Ovary (tissue), 9 donors: Measurements from ENCODE around the gene SPIB. TPM values are rescaled to one million over a fixed set of nuclear protein-coding genes. Genes with fewer than 3 reads are reported as not detected.

Source experiments
- DNase-seq, 5 donors: peaks; one replicate each; pipeline ENCODE4 v3.0.0-alpha.2; 2019 to 2020
- H3K27ac ChIP-seq, 2 donors: fragments of 200-600 bp; one replicate each; pipeline versions ENCODE4 v1.5.1 to v1.8.0; 2019 to 2022
- H3K27me3 ChIP-seq: fragments of 200-600 bp; one replicate; pipeline ENCODE4 v1.8.0; 2022
- H3K36me3 ChIP-seq: fragments of 200-600 bp; sonication (generic); one replicate; pipeline ENCODE4 v1.5.1; 2019
- H3K4me1 ChIP-seq: one replicate; pipeline ENCODE4 v1.8.1; 2013; ENCODE audit warnings: mild to moderate bottlenecking, moderate library complexity; ENCODE audit not compliant: insufficient read depth
- H3K4me3 ChIP-seq: fragments of 200-600 bp; sonication (generic); one replicate; pipeline ENCODE4 v1.5.1; 2017
- H3K9me3 ChIP-seq, 2 donors: fragments of 200-600 bp in 1 of 2; sonication (generic) in 1 of 2; one replicate each; pipeline versions ENCODE4 v1.5.1 to v1.8.1; 2013 to 2019; ENCODE audit warnings: mild to moderate bottlenecking in 1 of 2, moderate library complexity in 1 of 2
- EP300 ChIP-seq: sonication (generic); formaldehyde crosslinking; IDR thresholded peaks from one replicate; pipeline ENCODE4 v1.6.1; 2017; ENCODE audit warnings: antibody characterized with exemption
- POLR2A ChIP-seq: fragments of 450-650 bp; IDR thresholded peaks from one replicate; pipeline ENCODE4 v1.6.1; 2017; ENCODE audit warnings: antibody characterized with exemption, mild to moderate bottlenecking, moderate library complexity
- WGBS, 3 donors: extraction: QIAGEN DNeasy Blood & Tissue Kit in 1 of 3; methylation state at CpG; one replicate each; pipeline versions ENCODE4 v1.1.5 to v1.1.7; 2013 to 2017; 5-methylcytosine and 5-hydroxymethylcytosine counted together
- intact Hi-C, 4 donors: fragments of 100-400 bp; cut with DNase I; formaldehyde crosslinking; loops; one replicate each; pipeline versions ENCODE4 v1.11.0 to v1.15.1; 2022 to 2023
- polyA plus RNA-seq, 2 donors: library from polyadenylated mRNA; stranded (reverse); fragments of 200-250 nt in 1 of 2; fragments of 350-450 nt in 1 of 2; fragmentation: Illumina TruSeq in 1 of 2; extraction: RNeasy Lipid Tissue Mini Kit (QIAGEN cat#74804) in 1 of 2; gene quantifications; one replicate each; pipeline ENCODE4 v1.2.3, GENCODE V29; 2013 to 2014
- total RNA-seq, 7 donors: library from RNA; depleted of rRNA in 2 of 7; stranded (reverse); fragments of >200 nt in 2 of 7; fragmentation: NEBNext Ultra II Directional in 3 of 7; extraction: Animal tissue kit (Norgen Biotek cat#: 25700) in 3 of 7; gene quantifications; one replicate each; pipeline versions ENCODE4 v1.1.0 to v1.2.4, GENCODE V29; 2016 to 2023
- TF ChIP-seq, protein P1 (sequence below), 3 donors: fragments of 450-650 bp in 2 of 3; fragments of 200-600 bp in 1 of 3; IDR thresholded peaks; one replicate each; pipeline versions ENCODE4 v1.5.1 to v1.8.0; 2016 to 2022; ENCODE audit warnings: antibody characterized with exemption in 3 of 3, mild to moderate bottlenecking in 1 of 3
- donor health status: DM: no; HTN: no; CAD: no; lungs with moderate emphysema.
- donor health status: DM: no; HTN: no; CAD: no.
- donor health status: Bipolar disorder and iron deficiency.
- donor health status: DM: yes; HTN: yes; CAD: no.
- donor health status: DM: no; HTN: no; CAD: no.
- donor health status: DM: yes; HTN: yes; CAD: no.

Gene SPIB
- total and polyA plus RNA-seq, 9 donors: 0.12 to 0.46 (median 0.25) TPM; not detected in 5

DNA sequence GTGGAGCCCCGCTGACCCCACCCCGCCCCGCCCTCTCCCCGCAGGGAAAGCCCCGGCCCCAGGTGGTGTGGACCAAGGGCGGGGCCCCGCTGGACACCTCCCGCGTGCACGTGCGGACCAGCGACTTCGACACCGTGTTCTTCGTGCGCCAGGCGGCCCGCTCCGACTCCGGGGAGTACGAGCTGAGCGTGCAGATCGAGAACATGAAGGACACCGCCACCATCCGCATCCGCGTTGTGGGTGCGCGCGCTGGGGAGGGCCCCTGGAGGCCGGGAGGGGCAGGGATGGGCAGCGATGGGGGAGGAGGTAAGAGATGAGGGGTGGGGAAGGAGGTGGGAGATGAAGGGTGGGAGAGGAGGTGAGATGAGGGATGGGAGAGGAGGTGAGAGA lies 40.3 kb downstream of the SPIB start:
- intact Hi-C loops: loop anchor here in 1 of 4 donors (10.0 kb wide), 1 partner anchor 94 kb away; the partner anchor contains the start of gene NAPSA

DNA sequence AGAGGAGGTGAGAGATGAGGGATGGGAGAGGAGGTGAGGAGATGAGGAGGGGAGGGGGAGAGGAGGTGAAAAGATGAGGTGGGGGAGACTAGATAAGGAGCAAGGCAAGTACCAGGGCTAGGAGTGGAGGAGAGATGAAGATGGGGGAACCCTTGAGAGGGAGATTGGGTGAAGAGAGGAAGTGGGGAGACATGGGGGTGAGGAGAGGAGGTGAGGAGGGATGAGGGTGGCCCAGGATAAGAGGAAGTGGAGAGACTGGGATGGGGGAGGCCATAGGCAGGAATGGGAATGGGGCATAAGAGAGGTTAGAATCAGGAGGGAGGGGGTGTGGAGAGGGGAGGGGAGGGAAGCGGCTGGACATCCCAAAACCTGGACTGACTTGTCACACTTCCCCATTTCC lies 40.9 kb downstream of the SPIB start:
- no peaks in the 10 kb centered on the region for H3K27me3 ChIP-seq
- H3K36me3 ChIP-seq: no peaks in the 10 kb centered on the region
- TF ChIP-seq, protein P1, sequence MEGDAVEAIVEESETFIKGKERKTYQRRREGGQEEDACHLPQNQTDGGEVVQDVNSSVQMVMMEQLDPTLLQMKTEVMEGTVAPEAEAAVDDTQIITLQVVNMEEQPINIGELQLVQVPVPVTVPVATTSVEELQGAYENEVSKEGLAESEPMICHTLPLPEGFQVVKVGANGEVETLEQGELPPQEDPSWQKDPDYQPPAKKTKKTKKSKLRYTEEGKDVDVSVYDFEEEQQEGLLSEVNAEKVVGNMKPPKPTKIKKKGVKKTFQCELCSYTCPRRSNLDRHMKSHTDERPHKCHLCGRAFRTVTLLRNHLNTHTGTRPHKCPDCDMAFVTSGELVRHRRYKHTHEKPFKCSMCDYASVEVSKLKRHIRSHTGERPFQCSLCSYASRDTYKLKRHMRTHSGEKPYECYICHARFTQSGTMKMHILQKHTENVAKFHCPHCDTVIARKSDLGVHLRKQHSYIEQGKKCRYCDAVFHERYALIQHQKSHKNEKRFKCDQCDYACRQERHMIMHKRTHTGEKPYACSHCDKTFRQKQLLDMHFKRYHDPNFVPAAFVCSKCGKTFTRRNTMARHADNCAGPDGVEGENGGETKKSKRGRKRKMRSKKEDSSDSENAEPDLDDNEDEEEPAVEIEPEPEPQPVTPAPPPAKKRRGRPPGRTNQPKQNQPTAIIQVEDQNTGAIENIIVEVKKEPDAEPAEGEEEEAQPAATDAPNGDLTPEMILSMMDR (IDR thresholded peaks at IDR 0.05): no peak
- TF ChIP-seq POLR2A (no peak), EP300 (no peak)
- no peak overlapping the region for H3K4me3 ChIP-seq
- intact Hi-C loops: loop anchor here in 2 of 4 donors (10.0 kb wide), 1 partner anchor 95 kb away; the partner anchor contains the start of gene NAPSA (in 2 of the 2)
- DNase-seq: no peak
- H3K9me3 ChIP-seq: no peaks in the 10 kb centered on the region
- H3K4me1 ChIP-seq: no peaks in the 10 kb centered on the region
- no peak overlapping the region for H3K27ac ChIP-seq
- WGBS, 3 donors: 35 to 60% (median 39%) methylated on average over 1 of the region's 1 CpG

More for the DNA sequence above, 40.3 kb downstream of the SPIB start:
- Histone ChIP-seq H3K4me1 (no peaks in the 10 kb centered on the region), H3K27ac (no peak overlapping the region), H3K36me3 (no peaks in the 10 kb centered on the region), H3K9me3 (no peaks in the 10 kb centered on the region), H3K27me3 (no peaks in the 10 kb centered on the region), H3K4me3 (no peak overlapping the region)
- no peak for DNase-seq
- WGBS, 3 donors: 56 to 82% (median 70%) methylated on average over 30 to 32 of the region's 32 CpGs
- TF ChIP-seq POLR2A (no peak), EP300 (no peak)
- TF ChIP-seq, protein P1 (IDR thresholded peaks at IDR 0.05): no peak

DNA sequence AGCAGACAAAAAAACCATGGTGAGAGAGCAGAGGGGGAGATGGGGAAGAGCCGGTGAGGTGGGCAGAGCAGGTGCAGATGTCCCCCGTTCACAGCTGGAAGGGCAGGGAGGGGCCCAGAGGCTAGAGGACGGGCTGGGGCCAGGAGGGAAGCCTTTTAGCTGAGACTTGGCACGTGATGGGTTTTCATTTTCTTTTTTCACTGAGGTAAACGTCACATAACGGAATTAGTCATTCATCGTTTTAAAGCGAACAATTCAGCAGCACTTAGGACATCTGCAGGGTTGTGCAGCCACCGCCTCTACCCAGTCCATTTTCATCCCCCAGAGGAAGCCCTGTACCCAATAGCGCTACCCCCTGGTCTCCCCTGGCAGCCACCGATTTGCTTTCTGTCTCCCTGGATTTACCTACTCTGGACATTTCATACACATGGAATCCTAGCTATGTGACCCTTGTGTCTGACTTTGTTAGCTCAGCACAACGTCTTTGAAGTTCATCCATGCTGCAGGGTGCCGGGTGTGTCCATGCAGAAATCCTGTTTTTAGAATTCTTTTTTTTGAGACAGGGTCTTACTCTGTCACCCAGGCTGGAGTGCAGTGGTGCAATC lies 41.5 kb downstream of the SPIB start:
- H3K9me3 ChIP-seq: no peaks in the 10 kb centered on the region
- intact Hi-C loops: loop anchor here in 1 of 4 donors (10.0 kb wide), 1 partner anchor 95 kb away; the partner anchor contains the start of gene NAPSA
- 14 to 20% (median 14%) methylated on average over 13 of the region's 13 CpGs for WGBS, 3 donors
- H3K27me3 ChIP-seq: no peaks in the 10 kb centered on the region
- no peak for DNase-seq
- no peak overlapping the region for H3K4me3 ChIP-seq
- no peaks in the 10 kb centered on the region for H3K36me3 ChIP-seq
- no peak for TF ChIP-seq POLR2A
- TF ChIP-seq EP300: no peak
- TF ChIP-seq, protein P1 (IDR thresholded peaks at IDR 0.05): no peak
- no peaks in the 10 kb centered on the region for H3K4me1 ChIP-seq
- H3K27ac ChIP-seq: no peak overlapping the region

DNA sequence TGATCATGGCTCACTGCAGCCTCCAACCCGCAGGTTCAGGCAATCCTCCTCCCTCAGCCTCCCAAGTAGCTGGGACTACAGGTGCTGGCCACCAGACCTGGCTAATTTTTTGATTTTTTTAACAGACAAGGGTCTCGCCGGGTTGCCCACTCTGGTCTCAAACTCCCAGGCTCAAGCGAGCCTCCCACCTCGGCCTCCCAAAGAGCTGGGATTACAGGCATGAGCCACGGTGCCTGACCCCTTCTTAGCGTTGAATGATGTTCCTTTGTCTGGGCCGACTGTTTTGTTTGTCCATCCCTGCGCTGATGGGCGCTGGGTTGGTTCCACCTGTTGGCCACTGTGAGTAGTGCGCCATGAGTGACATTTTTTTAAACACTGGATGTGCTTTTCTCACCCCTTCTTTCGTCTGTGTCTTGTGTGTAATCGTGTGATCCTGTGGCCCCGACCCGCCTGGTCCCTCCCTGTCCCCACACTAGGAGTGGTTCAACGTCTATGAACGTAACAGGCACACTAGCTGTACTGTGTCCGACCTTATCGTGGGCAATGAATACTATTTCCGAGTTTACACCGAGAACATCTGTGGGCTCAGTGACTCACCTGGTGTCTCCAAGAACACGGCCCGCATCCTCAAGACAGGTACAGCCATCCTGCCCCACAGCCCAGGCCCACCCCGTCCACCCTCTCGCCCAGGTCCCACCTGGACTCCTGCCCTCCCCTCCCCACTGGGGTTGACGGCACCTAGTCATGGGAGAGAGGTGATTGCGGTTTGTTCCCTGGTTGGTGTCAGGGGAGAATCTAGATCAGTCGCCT lies 42.5 kb downstream of the SPIB start:
- DNase-seq: peak in 2 of 5 donors; percentile 49 to 66
- intact Hi-C loops: loop anchor here in 1 of 4 donors (10.0 kb wide), 1 partner anchor 96 kb away; the partner anchor contains the start of gene NAPSA
- 25 to 33% (median 27%) methylated on average over 28 of the region's 28 CpGs for WGBS, 3 donors

More for the DNA sequence above, 42.5 kb downstream of the SPIB start:
- no peaks in the 10 kb centered on the region for H3K36me3 ChIP-seq
- H3K4me1 ChIP-seq: no peaks in the 10 kb centered on the region
- TF ChIP-seq POLR2A: no peak
- TF ChIP-seq, protein P1 (IDR thresholded peaks at IDR 0.05): peak; percentile 23 to 58 (median 25)
- no peaks in the 10 kb centered on the region for H3K9me3 ChIP-seq
- H3K4me3 ChIP-seq: no peak overlapping the region
- H3K27ac ChIP-seq: no peak overlapping the region
- H3K27me3 ChIP-seq: no peaks in the 10 kb centered on the region
